EH (cell line): ENCODE results near the gene SYTL1.
A peak's percentile ranks its signal among the peaks of the same experiment; 100 is the strongest.

ENCODE experiments used
- DNase-seq: peaks from one replicate; pipeline ENCODE4 v3.0.0-alpha.2; 2015; ENCODE audit warnings: low read depth

The SYTL1 gene

DNA sequence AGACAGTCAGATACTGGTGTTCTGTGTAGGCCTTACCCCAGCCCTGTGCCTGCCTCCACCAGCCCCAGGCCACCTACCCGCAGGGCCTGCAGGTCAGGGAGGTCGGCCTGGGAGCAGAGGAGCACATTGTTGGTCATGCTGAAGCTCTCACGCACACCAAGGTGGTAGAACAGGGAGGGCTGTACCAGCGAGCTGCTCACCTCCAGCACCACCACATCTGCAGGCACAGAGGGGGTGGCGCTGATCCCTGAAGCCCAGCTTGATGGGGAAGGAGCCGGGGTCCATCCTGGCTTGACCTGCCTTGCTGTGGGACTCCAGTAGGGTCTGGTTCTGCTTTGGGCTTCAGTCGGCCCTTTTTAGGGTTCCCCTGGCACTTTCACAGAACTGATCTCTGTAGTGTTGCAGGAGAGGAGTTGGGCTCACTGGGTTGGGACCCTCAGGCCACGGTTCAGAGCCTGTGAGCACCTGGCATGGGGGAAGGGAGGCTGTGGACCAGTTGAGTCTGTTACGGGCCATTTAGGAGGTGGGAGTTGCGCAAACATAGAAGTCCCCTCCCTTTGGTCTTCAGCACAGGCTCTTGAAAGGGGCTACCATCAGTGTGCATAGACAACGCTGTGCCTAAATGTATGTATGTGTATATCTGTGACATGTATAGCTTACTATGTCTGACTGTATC lies 23.0 kb downstream of the SYTL1 start:
- DNase-seq: no peak

DNA sequence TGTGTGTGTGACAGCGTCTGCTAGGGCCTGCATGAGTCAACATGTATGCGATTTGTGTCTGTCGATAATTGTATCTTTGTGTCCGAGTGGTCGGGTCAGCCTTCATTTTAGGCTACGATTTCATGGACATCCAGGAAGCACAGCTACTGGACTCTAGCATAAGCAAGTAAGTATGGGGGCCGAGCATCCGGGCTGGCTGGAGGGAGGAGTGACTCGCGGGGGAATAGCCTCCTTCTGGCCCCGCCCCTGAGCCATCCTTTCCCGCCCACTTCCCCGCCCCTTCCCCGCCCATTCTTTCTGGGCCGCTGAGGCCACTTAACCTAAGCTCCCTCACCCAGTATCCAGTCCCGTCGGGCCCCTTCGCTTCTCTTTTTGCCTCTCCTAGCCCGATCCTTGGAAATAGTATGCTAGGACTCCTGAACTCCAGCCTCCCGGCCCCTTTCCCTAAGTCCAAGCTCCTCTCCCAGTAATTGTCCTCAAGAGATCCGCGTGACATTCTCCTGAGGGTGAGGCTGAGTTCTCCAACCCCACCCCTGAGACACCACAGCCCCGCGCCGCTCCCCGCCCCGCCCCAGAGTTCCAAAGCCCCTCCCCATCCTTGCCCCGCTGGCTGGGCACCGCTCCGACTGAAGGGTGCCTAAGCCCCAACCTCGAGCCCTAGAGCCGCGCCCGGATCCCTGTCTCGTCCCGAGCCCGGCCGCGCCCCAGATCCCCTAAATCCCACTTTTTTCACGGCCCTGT lies 23.7 kb downstream of the SYTL1 start:
- peak; percentile 92 for DNase-seq

DNA sequence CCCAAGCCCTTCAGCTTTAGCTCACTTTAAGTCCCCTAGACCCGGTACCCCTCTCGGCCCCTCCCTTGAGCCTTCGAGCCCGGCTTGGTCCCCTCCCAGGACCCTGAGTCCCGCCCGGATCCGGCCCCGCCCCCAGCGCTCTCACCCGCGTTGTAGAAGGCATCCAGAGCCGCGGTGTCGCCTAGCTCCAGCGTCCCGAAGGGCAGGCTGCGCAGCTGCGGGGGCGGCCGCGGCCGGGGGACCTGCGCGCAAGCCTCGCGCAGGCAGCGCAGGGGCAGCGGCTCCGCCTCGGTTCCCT lies 24.2 kb downstream of the SYTL1 start:
- peak; percentile 86 for DNase-seq

DNA sequence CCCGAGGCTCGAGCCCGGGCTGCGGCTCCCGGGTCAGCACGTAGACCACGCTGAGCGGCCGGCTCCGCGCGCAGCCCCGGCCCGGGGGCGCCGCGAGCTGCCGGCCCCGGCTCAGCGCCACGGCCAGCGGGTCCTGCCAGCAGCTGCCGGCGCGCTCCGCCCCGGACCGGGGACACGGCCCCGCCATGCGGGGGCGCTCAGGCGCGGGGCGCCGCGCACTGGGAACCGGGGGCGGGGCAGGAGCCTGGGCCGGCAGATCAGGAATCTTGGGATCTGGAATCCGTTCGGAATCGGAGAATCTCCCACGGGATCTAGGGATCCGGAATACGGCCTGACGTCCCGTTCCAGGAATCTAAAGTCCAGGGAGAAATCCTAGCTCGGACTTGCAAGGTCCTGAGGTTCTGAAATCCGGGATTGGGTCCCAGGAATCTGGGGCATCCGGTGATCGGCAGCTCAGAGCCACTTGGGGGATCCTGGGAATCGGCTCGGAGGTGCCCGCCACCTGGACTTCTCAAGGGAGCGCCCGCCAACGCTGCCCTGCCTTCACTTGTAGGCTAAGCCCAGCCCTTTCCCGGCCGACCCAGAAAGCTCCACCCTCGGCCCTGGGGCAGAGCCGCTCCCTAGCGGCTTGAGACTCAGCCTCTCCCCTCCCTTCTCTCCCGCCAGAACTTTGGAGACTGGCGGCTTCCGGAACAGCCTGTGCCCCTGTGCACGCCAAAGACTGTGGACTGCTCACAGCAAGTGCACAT lies 24.8 kb downstream of the SYTL1 start, which contains the start of gene MAP3K6:
TSS of gene MAP3K6 (minus strand) at position 551 of the 749 bp plus-strand sequence. CDS start at position 187, 364 bp downstream.
- peak; percentile 86 for DNase-seq

DNA sequence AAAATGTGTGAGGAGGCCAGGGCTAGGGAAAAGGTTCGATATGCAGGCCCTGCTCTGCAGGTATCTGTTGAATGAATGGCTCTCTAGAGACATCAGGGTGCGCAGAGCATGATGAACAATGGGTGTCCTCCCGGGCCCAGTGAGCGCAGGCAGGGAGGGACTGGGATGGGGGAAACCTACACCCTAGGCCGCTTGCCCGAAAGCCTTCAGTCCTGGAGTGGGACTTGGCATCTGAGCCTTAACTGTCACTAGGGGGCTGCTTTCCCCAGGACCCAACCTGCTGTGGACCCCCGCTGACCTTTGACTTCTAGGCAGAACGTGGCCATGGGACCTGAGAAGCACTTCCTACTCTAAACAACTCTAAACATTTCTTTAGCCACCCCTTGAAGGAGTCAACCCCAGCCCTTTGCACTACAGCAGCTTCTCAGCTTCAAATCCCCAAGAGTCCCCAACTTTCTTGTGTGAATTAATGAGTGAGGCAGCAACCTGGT lies 25.4 kb downstream of the SYTL1 start:
- no peak for DNase-seq

DNA sequence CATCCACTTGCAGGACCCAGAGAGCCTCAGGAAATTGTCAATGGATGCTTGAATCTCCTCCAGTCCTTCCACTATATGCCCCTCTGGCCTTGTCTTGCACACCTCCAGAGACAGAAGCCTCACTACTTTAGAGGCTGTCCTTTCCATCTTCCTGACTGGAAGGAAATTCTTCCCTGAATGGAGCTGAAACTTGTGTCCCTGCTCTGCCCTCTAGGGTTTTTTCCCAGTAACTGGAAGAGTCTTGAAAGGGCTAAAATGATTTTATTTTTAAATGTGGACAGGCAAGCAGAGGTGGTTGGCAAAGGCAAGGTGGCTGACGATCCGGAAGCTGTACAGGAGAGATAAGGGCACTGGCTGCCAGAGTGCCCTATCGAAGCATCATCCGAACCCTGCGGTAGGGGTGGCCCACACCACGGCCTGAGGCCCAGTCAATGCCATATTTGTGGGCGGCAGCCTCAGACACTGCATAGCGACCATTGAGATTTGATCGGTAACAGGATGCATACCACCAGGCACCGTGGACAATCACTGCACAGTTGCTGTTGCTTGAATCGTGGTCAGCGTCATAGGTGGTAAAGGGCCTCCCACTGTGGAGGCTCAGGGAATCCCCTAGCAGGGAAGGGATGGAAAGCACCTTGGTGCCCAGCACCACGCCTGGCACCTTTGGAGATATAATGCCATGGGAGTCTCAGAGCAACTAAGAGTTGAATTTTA lies 27.2 kb downstream of the SYTL1 start:
- DNase-seq: peak; percentile 42

DNA sequence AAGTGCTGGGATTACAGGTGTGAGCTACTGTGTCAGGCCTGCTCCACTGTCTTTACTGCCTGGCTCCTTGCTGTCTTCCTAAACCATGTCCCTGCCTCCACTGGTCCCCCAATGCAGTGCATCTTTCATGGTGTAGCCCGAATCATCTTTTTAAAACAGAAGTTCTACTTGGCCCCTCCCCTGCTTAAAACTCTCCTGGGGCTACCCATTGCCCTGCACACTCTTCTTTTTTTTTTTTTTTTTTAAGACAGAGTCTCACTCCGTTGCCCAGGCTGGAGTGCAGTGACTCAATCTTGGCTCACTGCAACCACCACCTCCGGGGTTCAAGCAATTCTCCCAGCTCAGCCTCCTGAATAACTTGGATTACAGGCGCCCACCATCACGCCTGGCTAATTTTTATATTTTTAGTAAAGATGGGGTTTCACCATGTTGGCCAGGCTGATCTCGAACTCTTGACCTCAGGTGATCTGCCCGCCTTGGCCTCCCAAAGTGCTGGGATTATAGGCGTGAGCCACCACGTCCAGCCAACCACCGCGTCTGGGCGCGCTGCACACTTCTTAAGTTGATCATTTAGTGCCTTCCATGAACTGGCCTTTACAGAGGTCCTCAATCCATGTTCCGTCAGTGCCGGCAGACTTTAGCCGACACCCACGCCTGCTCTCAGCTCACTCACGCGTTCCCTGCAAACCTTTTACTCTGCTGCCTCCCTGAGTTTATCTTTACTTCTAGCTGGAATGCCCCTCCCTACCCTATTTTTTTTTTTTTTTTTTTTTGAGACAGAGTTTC lies 30.4 kb downstream of the SYTL1 start:
- DNase-seq: no peak

DNA sequence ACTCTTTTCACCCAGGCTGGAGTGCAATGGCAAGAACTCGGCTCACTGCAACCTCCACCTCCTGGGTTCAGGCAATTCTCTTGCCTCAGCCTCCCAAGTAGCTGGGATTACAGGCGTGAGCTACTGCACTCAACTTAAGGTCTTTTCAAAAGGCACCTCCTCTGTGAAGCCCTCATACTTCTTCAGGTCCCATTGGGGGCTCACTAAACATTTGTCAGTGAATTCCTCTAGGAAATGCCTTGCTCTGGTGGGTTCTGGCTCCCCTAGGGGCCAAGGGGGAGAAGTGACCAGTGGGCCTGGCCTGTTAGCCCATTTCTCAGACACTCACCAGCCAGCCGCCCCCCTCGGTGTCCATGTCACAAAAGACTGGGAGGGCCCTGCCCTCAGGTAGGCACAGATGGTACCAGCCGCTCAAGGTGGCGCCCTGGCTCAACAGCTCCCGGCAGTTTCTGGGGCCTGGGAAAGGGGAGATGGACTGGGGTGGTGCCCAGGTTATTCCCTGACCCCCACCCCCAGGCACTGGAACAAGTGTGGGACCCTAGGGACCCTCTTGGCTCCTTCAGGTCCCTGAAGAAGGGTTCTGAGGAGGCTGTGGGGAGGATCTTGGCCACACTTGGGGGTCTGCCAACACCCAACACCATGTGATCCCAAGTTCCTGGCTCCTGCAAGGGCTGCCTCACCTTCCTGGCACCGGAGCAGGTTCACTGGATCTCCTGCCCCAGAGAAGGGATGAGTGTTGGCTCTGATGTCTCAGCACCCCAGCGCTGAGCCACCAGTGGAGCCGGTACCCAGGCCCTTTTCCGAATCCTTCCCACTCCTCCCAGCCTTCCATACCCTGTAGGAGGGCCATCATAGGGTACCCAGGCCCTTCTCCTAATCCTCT lies 31.2 kb downstream of the SYTL1 start:
- no peak for DNase-seq

DNA sequence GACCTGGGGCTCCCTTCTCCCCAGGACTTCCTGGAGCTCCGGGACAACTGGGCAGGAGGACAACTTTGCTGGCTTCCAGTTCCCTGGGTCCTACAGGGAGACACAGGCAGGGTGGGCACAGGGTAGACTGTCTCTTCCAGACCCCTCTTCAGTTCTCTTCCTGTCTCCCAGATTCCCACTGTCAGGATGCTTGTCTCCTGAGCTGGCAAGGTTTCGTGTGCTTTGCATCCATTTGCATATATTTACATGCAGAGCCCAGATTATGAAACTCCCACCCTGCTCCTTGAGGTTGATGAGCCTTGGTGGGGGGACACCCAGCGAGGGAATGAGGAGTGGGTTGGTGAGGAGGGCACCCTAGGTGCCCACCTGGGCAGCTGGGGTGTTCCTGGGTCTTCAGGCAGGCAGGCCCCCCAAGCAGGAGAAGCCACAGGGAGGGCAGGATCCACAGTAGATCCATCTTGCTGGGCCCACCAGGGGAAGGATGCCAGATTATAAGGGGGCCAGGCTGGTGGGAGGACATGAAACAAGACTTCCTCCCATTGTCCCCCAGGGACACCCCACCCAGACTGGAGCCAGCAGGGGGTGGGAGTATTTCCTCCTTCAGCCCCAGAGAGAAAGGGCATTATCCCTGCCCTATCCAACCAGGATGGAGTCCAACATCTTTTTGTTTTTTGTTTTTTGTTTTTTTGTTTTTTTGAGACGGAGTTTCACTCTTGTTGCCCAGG lies 32.7 kb downstream of the SYTL1 start, which contains the start of gene FCN3:
TSS of gene FCN3 (minus strand) at position 463 of the 725 bp plus-strand sequence. CDS start at position 457, 6 bp downstream.
- DNase-seq: no peak

DNA sequence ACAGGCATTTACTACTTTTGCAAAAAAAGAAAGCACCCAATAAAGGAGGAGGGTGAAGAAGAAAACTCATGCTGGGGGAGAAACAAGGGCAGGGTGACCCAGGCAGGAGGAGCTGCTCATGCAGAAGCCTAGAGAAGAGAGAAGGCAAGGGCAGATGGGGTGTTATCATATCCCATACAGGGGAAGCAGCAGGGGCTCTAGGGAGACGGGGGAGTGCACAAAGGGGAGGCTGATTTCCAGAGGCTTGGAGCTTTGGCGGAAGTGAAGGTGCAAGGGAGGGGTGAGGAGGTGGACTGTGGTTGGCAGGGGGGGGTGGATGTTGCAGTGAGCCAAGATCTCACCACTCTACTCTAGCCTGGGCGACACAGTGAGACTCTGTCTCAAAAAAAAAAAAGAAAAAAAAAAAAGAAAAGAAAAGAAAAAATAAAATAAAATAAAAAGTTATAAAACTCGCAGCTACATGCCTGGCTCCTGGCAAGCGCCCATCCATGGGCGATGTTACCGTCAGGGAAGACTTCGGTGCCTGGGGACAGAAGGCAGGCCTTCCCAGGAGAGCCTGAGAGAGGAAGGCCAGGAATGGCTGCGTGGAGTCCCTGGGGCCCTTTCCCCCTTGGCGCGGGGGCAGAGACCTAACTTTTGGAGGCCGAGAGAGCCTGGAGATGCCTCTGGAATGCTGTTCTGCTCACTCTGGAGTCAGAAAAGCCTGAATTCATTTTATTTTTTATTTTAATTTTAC lies 36.1 kb downstream of the SYTL1 start:
- no peak for DNase-seq

DNA sequence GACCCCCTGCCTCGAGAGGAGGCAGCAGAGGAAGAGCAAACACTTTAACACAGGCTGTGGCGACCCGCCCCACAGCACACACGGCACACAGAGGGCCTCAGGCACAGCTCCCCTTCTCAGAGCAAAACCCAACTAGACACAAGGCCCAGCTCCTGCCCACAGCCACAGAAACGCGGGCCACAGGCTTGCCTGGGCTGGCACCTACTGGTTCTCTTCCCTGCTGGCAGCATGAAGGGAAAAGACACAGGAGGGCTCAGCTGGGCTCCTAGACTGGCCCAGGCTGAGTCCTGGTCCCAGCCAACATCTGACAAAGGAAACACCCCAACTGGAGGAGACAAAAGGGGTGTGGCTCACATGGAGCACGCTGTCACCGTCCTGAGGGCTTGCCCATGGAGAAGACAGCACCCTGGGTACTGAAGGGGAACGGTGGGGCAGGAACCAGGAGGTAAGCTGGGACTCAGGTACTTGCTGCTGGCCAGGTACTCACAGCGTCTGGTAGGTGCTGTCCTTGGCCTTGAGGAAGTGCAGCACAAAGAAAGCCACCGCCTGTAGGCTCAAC lies 37.8 kb downstream of the SYTL1 start:
- no peak for DNase-seq

DNA sequence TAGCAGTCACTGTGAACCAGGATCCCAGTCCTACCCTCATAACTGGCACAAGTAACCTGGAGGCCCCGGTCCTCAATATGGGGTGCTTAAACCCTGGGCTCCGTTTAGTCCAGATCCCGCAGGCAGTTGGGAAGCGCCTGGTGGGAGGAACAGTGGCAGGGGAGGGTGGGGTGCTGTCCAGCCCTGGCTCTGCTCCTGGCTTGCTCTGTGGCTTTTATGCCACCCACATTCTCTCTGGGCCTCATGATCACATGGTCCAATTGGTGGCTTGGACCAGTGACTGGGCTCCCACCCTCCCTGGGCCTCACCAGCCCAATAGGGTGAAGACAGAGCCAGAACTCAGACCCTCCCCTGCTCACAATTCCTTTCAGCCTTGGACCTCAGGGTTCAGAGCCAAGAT lies 38.4 kb downstream of the SYTL1 start:
- no peak for DNase-seq

DNA sequence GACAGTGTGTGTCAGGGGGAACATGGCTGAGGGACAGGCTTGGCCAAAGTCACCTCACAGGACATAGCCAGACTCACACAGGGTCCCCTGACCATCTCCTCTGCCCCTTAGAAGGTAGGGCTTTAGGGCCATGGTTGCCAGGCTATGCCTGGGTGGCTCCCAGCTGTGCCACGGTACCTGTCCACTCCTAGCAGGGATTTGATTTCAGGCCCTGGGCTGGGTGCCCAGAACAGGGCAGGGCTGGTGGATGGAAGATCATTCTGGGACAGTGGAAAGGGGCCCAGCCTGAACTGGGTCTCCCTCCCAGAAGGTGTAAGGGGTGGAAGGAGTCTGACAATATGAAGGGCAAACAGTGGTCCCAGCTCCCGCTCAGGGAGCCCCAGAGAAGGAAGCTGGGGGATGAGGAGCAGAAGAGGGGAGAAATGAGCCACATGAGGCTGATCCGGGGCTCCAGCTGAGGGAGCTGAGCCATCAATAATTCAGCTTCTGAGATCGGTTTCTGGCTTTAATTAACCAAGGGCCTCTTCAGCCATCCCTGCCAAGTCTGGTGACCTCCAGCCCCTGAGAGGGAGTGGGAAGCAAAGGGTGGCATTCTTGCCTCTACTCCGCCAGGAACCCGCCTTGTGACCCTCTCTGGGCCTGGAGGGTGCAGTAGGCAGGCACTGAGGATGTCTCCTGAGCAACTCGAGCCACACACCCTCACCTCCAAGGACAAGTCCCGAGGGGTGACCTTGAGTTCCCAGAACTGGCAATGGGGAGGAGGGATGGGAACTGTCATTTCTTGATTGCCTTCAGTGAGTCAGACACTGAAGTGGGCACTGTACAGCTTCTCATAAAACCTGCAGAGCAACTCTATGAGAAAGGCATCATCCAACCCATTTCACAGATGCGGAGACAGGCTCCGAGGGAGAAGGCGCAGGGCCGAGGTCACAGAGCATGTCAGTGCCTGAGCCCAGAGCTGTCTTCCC lies 39.2 kb downstream of the SYTL1 start:
- DNase-seq: no peak

DNA sequence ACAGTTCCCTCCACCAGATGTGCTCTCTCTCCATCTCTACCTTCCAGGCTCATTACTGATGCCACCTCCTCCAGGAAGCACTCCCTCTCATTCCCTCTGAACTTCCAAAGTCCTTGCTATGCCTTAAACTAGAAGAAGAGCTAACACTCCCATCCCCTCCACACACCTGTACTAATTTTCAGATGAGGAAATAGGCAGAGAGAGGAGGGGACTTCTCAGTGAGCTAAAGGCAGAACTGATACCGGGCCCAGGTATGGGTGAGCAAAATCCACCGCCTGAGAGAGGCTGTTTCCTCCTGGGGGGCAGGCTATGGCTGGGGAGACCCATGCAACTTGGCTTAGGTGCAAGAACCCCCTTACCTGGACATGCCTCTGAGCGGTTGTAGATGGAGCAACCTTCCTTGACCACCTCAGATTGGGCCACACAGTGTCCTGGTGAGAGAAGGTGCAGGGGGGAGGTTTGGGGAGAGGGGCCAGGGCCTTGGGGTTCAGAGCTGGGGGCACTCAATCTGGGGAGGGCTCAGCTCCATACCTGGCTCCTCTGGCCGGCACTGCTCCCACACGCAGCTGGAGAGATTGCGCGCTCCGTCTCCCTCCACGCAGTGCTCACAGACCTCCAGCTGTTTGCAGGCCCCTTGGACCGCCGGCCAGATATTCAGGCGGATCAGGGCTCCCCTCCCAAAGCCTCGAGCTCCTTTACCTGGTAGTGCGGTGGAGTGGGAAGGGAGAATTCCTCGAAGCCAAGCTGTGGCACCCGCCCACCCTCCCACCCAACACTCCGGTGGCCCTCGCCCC lies 40.3 kb downstream of the SYTL1 start:
- no peak for DNase-seq

DNA sequence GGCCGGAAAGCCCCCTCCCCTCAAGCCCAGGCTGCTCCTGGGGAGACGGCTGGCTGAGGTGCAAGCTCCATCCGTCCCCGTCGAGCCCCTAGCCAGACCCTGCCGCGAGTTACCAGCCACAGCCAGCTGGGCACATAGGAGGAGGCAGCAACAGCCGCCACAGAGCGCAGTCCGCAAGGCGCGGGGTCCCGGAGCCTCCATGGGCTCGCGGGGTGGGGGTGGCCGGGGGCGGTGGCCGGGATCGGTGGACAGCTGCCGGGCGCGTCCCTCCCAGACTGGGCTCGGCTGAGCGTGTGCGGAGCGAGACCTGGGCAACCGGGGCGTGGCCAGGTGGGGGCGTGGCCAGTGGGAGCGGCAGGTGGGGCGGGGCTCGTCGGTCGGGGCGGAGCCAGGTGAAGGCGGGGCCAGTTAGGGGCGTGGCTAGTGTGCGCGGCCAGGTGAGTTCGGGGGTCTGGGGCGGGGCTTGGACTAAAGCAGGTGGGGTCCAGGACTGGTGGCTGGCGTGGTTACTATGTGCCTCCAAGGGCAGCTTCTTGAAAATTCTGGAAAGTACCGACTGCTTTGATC lies 41.3 kb downstream of the SYTL1 start, which contains the start of gene CD164L2:
TSS of gene CD164L2 (minus strand) at position 295 of the 567 bp plus-strand sequence. CDS start at position 201, 94 bp downstream.
- no peak for DNase-seq

DNA sequence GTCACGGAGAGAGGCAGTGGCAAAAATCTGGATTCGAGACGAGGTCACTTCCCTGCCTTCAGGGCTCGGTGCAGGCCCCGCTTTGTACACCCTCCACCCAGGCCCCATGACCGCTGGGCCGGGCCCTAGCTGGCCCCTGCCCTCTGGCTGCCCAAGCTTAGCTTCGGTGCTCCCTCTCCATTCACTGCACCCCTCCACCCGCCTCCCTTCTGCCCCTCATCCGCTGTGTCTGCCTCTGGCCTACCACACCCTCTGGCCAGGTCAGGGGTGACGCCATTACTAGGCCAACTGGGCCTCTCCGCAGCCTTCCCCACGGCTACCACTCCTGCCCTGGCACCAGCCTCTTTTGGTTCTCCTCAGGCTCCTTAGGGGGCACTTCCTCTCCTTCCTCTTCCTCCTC lies 41.8 kb downstream of the SYTL1 start:
- DNase-seq: no peak
